HG03159 (cell line): ENCODE data around the gene PLXND1.
"Not testable (repeated sequence)": the region's sequence is repeated elsewhere in the genome, so short reads cannot be mapped to it uniquely, and the experiment has no call there.

Experiments
- ATAC-seq: cut with Tn5 transposase; IDR thresholded peaks from one replicate; pipeline ENCODE4 v1.9.1; 2021; ENCODE audit warnings: mild to moderate bottlenecking, moderate library complexity; ENCODE audit not compliant: unreplicated experiment

The PLXND1 gene

DNA sequence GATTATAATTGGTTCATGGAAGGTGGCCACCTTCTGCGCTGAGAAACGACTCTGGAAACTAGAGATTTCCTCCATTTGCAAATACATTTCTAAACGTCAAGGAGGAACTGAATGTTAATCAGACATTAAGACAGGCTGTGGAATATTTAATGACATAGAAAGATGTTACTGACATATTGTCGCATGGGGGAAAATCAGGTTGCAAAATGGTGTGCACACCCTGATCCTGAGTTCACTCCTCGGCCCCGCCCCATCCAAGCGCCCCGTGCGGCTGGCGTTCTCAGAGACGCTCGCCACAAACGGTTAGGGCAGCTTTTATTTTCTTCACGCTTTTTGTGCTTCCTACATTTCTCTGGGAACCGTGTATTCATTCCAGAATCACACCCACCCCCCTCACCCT lies 52.8 kb downstream of the PLXND1 start:
- ATAC-seq = no peak

DNA sequence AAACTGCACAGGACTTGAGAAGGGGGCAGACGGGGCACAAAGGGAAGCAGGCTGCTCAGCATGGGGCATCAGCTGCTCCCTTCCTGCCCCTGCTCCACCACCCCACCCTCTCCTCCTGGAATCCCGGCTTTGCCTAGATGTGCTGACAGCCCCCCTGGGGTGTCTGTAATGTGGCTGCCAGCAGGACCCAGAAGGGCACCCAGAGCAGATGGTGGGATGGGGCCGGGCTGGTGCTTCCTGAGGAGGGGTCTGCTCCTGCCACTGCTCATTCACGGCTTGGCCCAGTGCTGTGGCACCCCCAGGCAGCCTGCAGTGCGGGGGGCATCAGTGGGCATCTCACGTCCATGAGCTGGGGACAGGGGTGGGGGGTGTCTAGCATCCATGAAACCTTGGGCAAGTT lies 53.3 kb downstream of the PLXND1 start:
- ATAC-seq = no peak

GRCh38 chr3:129552287-129553050 lies 54.0 kb downstream of the PLXND1 start:
- no peak for ATAC-seq

DNA sequence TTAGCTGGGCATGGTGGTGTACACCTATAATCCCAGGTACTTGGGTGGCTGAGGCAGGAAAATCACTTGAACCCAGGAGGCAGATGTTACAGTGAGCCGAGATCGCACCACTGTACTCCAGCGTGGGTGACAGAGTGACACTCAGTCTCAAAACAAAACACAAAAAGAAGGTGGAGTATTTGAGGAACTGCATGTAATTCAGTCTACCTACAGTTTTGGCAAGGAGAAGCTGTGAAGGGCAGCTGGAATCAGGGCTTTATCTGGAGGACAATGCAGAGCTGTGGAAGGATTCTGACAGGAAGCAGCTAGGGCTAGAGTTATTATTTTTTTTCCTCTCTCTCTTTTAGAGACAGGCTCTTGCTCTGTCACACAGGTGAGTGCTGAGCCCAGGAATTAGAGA lies 56.7 kb downstream of the PLXND1 start:
- no peak for ATAC-seq

DNA sequence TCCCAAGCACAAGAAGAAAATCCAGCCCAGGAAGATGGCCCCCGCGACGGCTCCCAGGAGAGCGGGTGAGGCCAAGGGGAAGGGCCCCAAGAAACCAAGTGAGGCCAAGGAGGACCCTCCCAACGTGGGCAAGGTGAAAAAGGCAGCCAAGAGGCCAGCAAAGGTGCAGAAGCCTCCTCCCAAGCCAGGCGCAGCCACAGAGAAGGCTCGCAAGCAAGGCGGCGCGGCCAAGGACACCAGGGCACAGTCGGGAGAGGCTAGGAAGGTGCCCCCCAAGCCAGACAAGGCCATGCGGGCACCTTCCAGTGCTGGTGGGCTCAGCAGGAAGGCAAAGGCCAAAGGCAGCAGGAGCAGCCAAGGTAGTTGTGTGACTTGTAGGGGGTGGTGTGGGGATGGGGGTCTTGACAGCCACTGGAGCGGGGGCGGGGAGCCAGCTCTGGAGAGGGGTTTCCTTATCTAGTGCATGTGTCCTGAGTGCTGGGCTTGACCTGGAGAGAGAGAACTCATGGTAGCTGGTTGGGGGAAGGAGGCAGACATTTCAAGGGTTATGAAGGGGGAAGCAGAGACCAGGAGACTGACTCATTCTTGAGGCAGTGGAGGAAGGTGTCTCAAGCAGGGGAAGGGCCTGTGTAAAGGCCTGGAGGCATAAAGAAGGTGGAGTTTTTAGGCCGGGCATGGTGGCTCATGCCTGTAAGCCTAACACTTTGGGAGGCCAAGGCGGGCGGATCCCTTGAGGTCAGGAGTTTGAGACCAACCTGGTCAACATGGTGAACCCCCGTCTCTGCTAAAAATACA lies 57.3 kb downstream of the PLXND1 start:
- no peak for ATAC-seq

GRCh38 chr3:129548104-129548965 lies 58.1 kb downstream of the PLXND1 start:
- no peak for ATAC-seq

- no peak for ATAC-seq
Measured at GRCh38 chr3:129547241-129547640, 59.2 kb downstream of the PLXND1 start.

DNA sequence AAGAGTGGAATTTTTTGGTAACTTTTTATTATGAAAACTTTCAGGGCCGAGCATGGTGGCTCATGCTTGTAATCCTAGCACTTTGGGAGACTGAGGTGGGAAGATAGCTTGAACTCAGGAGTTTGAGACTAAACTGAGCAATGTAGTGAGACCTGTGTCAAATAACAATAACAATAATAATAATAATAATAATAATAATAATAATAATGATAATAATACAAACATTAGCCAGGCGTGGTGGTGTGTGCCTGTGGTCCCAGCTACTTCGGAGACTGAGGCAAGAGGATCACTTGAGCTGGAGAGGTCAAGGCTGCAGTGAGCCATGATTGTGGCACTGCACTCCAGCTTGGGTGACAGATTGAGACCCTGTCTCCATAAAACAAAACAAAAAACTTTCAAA lies 60.5 kb downstream of the PLXND1 start:
- ATAC-seq = not testable (repeated sequence)

DNA sequence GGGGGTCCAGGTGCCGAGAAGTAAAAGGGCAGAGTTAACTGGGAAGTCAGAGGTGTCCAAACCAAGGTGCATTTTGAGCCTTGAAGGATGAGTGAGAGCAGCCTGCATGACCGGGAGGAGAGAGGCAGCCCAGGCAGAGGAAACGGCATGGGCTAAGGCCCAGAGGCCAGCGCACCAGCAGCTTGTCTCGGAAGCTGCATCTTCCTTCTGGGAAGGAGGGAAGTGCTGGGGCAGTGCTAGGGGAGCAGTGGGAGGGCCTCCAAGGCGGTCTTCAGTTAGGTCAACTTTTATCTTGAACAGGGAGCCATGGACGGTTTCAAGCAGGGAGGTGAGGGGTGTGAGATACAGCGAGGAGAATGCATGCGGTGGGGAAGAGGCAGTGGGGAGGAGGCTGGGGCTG lies 62.5 kb downstream of the PLXND1 start:
- ATAC-seq = no peak

- ATAC-seq = no peak
Measured at GRCh38 chr3:129543156-129543790, 63.2 kb downstream of the PLXND1 start, which contains the start of gene H1-8. Gene H1-8, plus strand, starts transcription at chr3:129543175. Its CDS starts 44 bp downstream, at chr3:129543219.

GRCh38 chr3:129542747-129543146 lies 63.7 kb downstream of the PLXND1 start:
- no peak for ATAC-seq

- ATAC-seq = no peak
Measured at GRCh38 chr3:129540776-129541516, 65.5 kb downstream of the PLXND1 start.

- no peak for ATAC-seq
Measured at GRCh38 chr3:129539206-129539605, 67.3 kb downstream of the PLXND1 start.

- no peak for ATAC-seq
Measured at GRCh38 chr3:129536804-129537203, 69.7 kb downstream of the PLXND1 start.

DNA sequence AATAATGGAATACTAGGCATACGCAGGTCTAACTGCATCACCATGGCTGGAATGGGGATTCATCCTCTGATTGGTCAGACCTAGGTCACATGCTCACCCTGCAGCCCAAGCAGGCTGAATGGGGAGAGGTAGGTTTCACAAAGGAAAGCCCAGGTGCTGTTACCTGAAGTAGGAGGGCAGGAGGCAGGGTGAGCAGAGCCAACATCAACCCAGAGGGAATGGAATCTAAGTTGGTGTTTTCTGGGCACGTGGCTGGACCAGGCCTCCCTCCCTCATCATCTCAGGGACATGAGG lies 70.2 kb downstream of the PLXND1 start:
- no peak for ATAC-seq

DNA sequence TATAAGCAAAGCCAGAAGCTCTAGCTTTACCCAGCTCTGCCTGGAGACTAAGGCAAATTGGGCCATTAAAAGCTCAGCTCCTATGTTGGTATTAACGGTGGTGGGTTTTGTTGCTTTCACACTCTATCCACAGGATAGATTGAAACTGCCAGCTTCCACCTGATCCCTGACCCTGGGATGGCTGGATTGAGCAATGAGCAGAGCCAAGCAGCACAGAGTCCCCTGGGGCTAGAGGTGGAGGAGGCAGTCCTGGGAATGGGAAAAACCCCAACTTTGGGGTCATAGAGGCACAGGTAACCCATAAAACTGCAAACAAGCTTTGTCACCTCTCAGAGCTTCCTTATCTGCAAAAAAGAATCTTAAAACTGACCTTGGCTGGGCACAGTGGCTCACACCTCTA lies 71.4 kb downstream of the PLXND1 start:
- ATAC-seq = no peak

GRCh38 chr3:129534428-129535027 lies 71.9 kb downstream of the PLXND1 start:
- ATAC-seq = no peak

DNA sequence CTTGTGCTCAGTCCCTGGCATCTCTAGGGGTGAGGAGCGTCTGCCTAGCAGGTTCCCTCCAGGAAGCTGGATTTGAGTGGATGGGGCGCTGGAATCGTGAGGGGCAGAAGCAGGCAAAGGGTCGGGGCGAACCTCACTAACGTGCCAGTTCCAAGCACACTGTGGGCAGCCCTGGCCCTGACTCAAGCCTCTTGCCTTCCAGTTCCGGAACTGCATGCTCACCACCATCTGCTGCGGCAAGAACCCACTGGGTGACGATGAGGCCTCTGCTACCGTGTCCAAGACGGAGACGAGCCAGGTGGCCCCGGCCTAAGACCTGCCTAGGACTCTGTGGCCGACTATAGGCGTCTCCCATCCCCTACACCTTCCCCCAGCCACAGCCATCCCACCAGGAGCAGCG lies 73.1 kb downstream of the PLXND1 start:
- ATAC-seq = no peak

GRCh38 chr3:129532261-129532660 lies 74.2 kb downstream of the PLXND1 start:
- no peak for ATAC-seq

DNA sequence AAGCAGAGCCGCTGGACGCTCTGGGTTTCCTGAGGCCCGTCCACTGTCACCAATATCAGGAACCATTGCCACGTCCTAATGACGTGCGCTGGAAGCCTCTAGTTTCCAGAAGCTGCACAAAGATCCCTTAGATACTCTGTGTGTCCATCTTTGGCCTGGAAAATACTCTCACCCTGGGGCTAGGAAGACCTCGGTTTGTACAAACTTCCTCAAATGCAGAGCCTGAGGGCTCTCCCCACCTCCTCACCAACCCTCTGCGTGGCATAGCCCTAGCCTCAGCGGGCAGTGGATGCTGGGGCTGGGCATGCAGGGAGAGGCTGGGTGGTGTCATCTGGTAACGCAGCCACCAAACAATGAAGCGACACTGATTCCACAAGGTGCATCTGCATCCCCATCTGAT lies 74.8 kb downstream of the PLXND1 start:
- ATAC-seq = no peak
